Left ventricle myocardium inferior (tissue), 1 donor: ENCODE results near the gene DNAJC7. TPM values are rescaled to one million over a fixed set of nuclear protein-coding genes. Genes with fewer than 3 reads are reported as not detected.

Experiments
- DNase-seq: peaks from one replicate; pipeline ENCODE4 v3.0.0-alpha.2; 2020
- H3K27ac ChIP-seq: fragments of 200-600 bp; replicated peaks from 2 replicates; pipeline ENCODE4 v1.8.0; 2021
- H3K27me3 ChIP-seq: fragments of 200-600 bp; 2 replicates; pipeline ENCODE4 v1.8.0; 2021; ENCODE audit warnings: low read depth
- H3K36me3 ChIP-seq: fragments of 200-600 bp; 2 replicates; pipeline ENCODE4 v1.8.0; 2021
- H3K4me1 ChIP-seq: fragments of 200-600 bp; 2 replicates; pipeline ENCODE4 v1.8.0; 2021
- H3K4me3 ChIP-seq: fragments of 200-600 bp; 2 replicates; pipeline ENCODE4 v1.8.0; 2021; ENCODE audit warnings: mild to moderate bottlenecking, moderate library complexity
- H3K9me3 ChIP-seq: fragments of 200-600 bp; replicated peaks from 2 replicates; pipeline ENCODE4 v1.8.0; 2021
- CTCF ChIP-seq: fragments of 200-600 bp; IDR thresholded peaks from 2 replicates; pipeline ENCODE4 v1.8.0; 2021; ENCODE audit warnings: antibody characterized with exemption, mild to moderate bottlenecking, borderline replicate concordance
- intact Hi-C: fragments of 100-400 bp; cut with micrococcal nuclease; formaldehyde crosslinking; loops from one replicate; pipeline ENCODE4 v1.11.0; 2022
- total RNA-seq: library from RNA; stranded (reverse); fragmentation: NEBNext Ultra II Directional; extraction: Animal tissue kit (Norgen Biotek cat#: 25700); gene quantifications from one replicate; pipeline ENCODE4 v1.2.1, GENCODE V29; 2021
- donor health status: DM: no; HTN: yes; CAD: no; lungs with severe emphysema.

Gene DNAJC7
- total RNA-seq, 1 donor from 2014 or later: 71.2 TPM

GRCh38 chr17:41968676-41969075, 48.6 kb downstream of the DNAJC7 start:
- Histone ChIP-seq H3K4me1 (peaks cover 56% of the 10 kb centered on the region), H3K27me3 (no peaks in the 10 kb centered on the region), H3K4me3 (peak overlapping the region; percentile 98), H3K9me3 (no peaks in the 10 kb centered on the region), H3K27ac (no peak overlapping the region), H3K36me3 (peaks cover 43% of the 10 kb centered on the region)
- DNase-seq: no peak
- TF ChIP-seq CTCF: no peak
- intact Hi-C loops: no loop called here

GRCh38 chr17:41967921-41968578, 49.2 kb downstream of the DNAJC7 start:
- no peak for DNase-seq
- peak overlapping the region; percentile 98 for H3K4me3 ChIP-seq
- no peak for TF ChIP-seq CTCF
- no peaks in the 10 kb centered on the region for H3K9me3 ChIP-seq
- no peaks in the 10 kb centered on the region for H3K27me3 ChIP-seq
- peaks cover 39% of the 10 kb centered on the region for H3K36me3 ChIP-seq
- intact Hi-C loops: no loop called here
- H3K4me1 ChIP-seq: peaks cover 50% of the 10 kb centered on the region
- H3K27ac ChIP-seq: peak overlapping the region; percentile 94

GRCh38 chr17:41967141-41967920, 49.9 kb downstream of the DNAJC7 start:
- Histone ChIP-seq H3K27me3 (no peaks in the 10 kb centered on the region), H3K4me3 (peak overlapping the region; percentile 98), H3K4me1 (peaks cover 49% of the 10 kb centered on the region), H3K9me3 (no peaks in the 10 kb centered on the region), H3K36me3 (peaks cover 32% of the 10 kb centered on the region), H3K27ac (peak overlapping the region; percentile 94)
- intact Hi-C loops: no loop called here
- no peak for TF ChIP-seq CTCF
- peak; percentile 29 for DNase-seq

GRCh38 chr17:41966463-41967140, 50.6 kb downstream of the DNAJC7 start, which contains the start of gene CNP:
Gene CNP (plus strand): TSS chr17:41966795. CDS start chr17:41966885, 90 bp downstream.
- peak within 1 kb of the TSS; percentile 94 for H3K27ac ChIP-seq
- H3K9me3 ChIP-seq: no peaks in the 10 kb centered on the region
- TF ChIP-seq CTCF: no peak
- H3K4me3 ChIP-seq: peak within 1 kb of the TSS; percentile 98
- peaks cover 41% of the 10 kb centered on the region for H3K4me1 ChIP-seq
- peaks cover 25% of the 10 kb centered on the region for H3K36me3 ChIP-seq
- H3K27me3 ChIP-seq: no peaks in the 10 kb centered on the region
- intact Hi-C loops: no loop called here
- peak; percentile 94 for DNase-seq

- TF ChIP-seq CTCF: no peak
- peak; percentile 45 for DNase-seq
- H3K4me1 ChIP-seq: peaks cover 39% of the 10 kb centered on the region
- peaks cover 22% of the 10 kb centered on the region for H3K36me3 ChIP-seq
- no peaks in the 10 kb centered on the region for H3K27me3 ChIP-seq
- intact Hi-C loops: no loop called here
- peak overlapping the region; percentile 98 for H3K4me3 ChIP-seq
- H3K27ac ChIP-seq: peak overlapping the region; percentile 94
- no peaks in the 10 kb centered on the region for H3K9me3 ChIP-seq
Observed at GRCh38 chr17:41965694-41966462, 51.4 kb downstream of the DNAJC7 start.
